Brain pericyte (primary cell): ENCODE results near the gene ZNF691.
"Not testable (repeated sequence)": the region's sequence is repeated elsewhere in the genome, so short reads cannot be mapped to it uniquely, and the experiment has no call there.

Experiments used
- DNase-seq: peaks from one replicate; pipeline ENCODE4 v3.0.0-alpha.2; 2012; ENCODE audit warnings: low read depth, low spot score

The ZNF691 gene

DNA sequence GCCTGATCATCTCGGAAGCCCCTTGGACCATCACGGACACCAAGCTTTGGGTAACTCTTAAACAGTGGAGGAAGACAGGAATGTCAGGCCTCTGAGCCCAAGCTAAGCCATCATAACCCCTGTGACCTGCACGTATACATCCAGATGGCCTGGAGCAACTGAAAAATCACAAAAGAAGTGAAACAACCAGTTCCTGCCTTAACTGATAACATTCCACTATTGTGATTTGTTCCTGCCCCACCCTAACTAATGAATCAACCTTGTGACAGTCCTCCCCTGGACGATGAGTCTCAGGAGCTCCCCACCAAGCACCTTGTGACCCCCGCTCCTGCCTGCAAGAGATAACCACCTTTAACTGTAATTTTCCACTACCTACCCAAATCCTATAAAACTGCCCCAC is 13.0 kb downstream of the ZNF691 start:
- DNase-seq, result not testable (repeated sequence)

DNA sequence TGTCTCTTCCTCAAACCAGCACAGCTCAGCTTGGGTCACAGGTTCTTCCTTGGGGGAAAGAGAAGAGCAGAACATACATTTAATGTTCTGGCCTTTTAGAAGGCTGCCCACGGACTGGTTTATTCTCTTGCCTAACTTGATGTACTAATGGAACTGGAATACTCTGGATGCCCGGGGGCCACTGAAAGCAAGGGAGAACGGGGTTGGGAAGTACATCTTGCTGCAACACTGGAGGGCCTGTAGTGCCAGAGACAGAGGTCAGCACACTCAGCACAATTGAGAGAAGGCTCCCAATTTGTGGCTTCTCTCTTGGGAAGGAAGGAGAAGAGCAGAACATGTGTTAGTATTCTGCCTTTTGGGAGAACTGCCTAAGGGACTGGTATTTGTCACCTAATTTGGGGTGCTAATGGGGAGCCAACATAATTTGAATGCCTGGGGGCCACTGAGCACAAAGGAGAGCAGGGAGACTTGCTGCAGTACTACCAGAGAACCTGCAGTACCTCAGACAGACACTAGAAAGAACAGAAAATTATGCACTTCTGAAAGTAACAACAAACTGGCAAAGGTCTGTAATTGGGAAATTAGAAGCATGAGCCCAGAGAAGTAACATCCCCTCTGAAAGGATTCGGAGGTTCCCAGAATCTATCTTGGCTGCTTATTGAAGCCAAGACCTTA is 14.1 kb downstream of the ZNF691 start:
- no peak for DNase-seq

DNA sequence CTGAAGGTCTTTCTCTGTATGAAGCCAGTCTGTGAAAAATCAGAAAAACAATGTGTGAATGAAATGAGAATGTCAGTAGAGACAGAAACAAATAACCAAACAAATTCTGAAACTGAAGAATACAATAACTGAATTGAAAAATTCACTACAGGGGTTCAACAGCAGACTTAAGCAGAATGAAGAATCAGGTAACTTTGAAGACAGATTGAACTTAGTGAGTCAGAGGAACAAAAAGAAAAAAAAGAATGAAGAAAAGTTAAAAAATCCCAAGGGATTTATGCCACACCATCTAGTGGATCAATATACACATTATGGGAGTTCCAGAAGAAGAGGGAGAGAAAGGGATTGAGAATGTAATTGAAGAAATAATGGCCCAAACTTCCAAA is 14.6 kb downstream of the ZNF691 start:
- DNase-seq, result no peak

DNA sequence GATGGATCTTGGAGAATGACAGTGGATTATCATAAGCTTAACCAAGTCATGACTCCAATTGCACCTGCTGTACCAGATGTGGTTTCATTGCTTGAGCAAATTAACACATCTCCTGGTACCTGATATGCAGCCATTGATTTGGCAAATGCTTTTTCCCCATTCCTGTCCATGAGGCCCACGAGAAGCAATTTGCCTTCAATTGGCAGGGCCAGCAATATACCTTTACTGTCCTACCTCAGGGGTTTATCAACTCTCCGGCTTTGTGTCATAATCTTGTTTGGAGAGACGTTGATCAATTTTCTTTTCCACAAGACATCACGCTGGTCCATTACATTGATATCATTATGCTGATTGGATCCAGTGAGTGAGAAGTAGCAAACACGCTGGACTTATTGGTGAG is 20.1 kb downstream of the ZNF691 start:
- no peak for DNase-seq

DNA sequence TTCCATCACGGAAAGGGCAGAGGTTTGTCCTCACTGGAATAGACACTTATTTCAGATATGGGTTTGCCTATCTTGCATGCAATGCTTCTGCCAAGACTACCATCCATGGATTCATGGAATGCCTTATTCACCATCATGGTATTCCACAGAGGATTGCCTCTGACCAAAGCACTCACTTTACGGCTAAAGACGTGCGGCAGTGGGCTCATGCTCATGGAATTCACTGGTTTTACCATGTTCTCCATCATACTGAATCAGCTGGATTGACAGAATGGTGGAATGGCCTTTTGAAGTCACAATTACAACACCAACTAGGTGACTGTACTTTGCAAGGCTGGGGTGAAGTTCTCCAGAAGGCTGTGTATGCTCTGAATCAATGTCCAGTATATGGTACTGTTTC is 22.1 kb downstream of the ZNF691 start:
- DNase-seq, result not testable (repeated sequence)

DNA sequence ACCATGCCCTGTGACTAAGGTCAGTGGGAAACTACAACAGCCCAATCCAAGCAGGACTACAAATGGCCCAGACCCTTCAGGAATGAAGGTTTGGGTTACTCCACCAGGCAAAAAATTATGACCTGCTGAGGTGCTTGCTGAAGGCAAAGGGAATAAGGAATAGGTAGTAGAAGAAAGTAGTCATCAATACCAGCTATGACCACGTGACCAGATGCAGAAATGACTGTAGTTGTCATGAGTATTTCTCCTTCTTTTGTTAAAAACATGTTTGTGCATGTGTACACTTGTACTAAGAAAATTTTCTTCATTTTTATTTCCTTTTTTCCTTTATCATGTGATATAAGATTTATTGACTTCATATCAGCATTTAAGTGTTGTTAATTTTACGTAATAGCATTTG is 22.8 kb downstream of the ZNF691 start:
- not testable (repeated sequence) for DNase-seq

DNA sequence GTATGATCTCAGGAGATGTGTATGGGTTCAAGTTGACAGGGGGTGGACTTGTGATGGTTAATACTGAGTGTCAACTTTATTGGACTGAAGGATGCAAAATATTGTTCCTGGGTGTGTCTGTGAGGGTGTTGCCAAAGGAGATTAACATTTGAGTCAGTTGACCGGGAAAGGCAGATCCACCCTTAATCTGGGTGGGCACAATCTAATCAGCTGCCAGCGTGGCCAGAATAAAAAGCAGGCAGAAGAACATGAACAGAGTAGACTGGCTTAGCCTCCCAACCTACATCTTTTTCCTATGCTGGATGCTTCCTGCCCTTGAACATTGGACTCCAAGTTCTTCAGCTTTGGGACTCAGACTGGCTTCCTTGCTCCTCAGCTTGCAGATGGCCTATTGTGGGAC is 23.3 kb downstream of the ZNF691 start:
- DNase-seq, result not testable (repeated sequence)

DNA sequence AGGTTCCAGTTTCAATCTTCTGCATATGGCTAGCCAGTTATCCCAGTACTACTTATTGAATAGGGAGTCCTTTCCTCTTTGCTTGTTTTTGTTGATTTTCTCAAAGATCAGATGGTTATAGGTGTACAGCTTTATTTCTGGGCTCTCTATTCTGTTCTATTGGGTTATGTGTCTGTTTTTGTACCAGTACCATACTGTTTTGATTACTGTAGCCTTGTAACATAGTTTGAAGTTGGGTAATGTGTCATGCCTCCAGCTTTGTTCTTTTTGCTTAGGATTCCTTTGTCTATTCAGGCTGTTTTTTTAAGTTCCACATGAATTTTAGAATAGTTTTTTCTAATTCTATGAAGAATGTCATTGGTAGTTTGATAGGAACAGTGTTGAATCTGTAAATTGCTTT is 26.7 kb downstream of the ZNF691 start:
- not testable (repeated sequence) for DNase-seq

DNA sequence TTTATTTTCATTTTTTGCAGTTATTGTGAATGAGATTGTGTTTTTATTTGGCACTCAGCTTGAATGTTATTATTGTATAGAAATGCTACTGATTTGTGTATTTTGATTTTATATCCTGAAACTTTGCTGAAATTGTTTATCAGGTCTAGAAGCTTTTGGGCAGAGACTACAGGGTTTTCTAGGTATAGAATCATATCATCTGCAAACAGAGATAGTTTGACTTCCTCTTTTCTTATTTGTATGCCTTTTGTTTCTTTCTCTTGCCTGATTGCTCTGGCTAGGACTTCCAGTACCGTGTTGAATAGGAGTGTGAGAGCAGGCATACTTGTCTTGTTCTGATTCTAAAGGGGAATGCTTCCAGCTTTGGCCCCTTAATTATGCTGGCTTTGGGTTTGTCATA is 27.3 kb downstream of the ZNF691 start:
- DNase-seq, result no peak

DNA sequence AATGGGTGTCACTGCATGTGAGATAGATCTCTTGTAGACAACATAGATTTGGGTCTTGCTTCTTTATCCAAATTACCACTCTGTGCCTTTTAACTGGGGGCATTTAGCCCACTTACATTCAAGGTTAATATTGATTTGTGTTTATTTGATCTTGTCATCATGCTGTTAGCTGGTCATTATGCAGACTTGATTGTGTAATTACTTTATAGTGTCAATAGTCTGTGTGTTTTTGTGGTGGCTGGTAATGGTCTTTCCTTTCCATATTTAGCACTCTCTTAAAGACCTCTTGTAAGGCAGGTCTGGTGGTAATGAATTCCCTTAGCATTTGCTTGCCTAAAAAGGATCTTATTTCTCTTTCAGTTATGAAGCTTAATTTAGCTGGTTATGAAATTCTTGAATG is 29.6 kb downstream of the ZNF691 start:
- DNase-seq, result no peak

DNA sequence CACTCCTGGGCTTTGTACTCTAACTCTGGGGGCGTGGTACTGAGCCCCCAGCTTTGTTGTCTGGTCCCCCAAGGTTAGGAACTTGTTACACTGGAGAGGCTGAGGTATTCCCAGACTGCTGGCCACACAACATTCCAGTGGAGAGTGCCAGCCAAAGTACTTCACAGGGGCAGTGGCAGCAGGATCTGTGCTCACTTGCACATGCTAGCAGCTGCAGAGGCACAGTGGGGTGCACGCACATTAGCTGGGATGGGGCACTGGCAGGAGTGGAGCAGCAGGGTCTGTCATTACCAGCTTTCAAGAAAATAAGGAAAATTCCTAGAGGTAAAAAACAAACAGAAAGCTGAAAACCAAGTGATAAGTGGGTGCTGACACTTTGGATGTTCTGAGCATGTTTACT is 31.0 kb downstream of the ZNF691 start:
- no peak for DNase-seq

DNA sequence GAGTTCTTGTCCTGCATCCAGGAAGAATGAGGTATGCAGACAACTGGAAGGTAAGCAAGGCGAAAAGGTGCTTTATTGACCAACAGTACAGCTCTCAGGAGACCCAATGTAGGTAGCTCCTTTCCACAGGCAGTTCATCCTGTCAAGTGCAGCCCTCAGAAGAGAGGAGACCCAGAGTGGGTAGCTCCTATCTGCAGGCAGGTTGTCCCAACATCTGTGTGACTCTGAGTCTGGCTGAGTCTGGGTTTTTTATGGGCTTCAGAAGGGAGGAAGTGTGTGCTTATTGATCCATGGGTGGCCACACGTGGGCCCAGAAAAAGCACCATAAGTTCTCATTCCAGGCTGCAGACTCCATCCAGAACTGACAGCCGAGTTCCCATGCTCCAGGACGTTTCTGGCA is 34.0 kb downstream of the ZNF691 start:
- no peak for DNase-seq

DNA sequence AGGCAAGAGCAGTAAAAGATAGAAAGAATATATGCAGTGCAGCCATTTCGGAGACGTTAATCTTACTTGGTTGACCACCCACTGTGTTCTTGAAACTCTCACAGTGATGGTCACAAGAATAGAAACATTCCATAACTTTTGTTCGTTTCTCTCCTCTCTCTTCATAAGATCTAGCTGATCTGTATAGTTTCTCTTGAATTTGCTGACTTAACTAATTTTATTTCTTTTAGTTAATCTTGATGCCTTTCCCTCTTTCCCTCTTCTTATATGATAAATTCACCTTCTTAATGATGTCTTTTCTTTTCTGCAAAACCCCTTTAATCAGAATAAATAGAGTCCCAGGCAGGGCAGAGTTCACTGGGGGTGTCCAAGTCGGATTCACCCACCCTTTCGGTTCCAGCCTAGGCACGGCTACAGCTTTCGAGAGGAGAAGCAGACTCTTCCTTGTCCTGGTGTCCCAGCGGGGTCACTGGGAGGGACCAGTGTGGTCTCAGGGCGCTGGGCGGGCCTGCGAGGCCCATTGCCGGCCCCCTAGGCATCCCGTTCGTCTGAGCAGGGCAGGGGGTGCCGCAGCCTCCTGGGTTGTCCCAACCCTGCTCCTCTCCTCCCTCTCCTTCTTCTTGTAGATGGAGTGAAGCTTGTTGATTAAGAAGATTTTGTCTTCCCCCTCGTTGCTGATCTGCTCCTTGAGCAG is 39.8 kb downstream of the ZNF691 start:
- DNase-seq, result no peak

DNA sequence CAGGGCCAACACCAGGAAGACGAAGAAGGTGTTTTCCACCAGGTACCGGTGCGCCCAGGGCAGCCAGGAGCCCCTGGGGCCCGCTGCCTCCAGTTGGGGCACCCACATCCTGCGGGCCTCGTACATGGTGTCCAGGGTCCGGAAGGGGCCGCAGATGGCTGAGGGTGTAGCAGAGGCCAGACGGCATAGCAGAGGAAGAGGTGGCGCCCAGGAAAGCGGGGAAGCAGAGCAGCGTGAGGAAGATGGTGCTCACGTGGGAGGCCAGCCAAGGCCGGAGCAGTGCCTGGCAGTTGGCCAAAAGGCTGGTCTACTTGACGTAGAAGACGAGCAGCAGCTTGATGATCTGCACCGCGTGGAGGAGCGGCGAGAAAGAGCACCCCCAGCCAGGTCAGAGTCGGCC is 40.4 kb downstream of the ZNF691 start:
- no peak for DNase-seq

DNA sequence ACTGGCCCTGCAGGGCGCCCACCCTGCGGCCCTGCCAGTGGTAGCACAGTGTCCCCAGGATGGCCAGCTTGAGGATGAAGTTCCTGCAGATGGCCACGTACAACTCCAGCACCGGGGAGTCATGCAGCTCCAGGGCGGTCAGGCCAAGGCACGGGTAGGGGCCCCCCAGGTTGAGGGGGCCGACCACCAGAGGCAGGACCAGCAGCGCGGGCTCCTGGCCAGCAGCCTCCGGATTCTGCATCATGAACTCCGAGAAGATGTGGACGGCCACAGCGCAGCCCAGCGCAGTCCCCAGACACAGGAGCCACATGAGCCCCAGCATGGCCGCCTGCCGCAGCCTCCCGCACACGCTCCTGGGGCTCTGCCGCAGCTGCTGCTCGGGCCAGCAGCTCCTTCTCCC is 41.0 kb downstream of the ZNF691 start:
- DNase-seq, result no peak

DNA sequence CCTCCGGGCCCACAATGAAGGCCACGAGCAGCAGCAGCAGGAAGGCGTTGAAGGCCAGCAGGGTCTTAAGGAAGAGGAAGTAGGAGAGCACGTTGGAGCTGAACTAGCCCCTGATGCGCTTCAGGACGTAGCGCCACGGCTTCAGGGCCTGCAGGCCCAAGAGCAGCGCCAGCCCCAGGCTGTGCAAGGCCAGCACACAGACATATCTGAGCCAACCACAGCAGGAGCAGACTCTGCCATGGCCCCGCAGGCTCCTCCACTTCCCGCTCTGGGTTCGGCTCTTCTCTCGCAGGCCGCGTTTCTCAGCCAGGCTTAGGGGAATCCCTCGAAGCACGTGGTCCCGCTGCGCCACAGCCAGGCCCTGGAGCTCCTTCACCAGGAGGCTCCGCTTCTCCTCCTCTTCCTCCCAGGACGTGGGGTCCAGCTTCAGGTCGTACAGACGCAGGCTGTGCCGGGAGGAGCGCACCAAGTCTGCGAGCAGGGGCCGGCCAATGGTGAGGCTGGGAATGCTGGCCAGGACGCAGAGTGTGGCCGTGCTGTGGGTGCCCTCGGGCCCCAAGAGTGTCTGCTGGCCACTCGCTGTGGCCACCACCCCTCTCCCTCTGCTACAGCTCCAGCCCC is 41.7 kb downstream of the ZNF691 start:
- DNase-seq, result no peak

DNA sequence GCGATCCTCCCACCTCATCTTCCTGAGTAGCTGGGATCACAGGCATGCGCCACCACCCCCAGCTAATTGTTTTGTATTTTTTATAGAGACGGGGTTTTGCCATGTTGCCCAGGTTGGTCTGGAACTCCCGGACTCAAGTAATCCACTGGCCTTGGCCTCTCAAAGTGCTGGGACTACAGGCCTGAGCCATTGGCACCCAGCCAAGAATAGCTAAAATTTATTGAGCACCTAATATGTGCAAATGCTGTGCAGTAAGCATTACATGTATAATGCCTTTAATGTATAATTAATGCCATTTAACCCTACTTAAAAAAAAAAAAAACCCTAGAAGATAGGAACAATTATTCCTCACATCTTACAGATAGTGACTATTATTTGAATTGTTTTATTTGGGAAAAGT is 42.9 kb downstream of the ZNF691 start:
- no peak for DNase-seq

DNA sequence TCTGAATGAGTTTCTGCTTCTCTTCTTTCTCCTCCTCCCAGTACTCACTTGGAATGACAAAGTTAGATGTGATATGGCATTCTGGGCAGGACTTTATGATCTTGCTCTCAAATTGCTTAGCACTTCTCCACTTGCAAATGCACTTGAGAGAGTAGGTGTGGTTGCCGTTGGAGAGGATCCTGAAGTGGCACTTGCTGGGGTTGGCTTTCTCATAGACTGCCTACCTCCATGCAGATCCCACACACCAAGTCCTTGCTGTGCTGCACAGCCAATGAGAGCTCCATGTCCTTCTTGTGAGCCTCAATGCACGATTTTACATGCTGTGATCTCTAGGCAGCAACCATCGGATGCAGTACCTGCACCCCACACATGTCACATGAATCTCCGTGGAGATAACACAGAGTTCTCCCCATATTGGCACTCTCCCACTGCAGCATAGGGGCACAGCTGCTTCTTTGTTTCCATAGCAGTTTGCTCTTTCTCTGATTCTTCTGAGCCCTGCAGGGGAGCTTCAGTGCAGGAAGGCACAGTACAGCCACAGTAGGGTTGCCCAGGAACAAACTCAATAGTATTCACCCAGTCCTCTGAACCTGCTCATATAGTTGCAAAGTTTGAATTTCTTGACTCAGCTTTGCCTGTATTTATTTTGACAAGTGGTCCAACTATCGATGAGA is 45.2 kb downstream of the ZNF691 start:
- no peak for DNase-seq

DNA sequence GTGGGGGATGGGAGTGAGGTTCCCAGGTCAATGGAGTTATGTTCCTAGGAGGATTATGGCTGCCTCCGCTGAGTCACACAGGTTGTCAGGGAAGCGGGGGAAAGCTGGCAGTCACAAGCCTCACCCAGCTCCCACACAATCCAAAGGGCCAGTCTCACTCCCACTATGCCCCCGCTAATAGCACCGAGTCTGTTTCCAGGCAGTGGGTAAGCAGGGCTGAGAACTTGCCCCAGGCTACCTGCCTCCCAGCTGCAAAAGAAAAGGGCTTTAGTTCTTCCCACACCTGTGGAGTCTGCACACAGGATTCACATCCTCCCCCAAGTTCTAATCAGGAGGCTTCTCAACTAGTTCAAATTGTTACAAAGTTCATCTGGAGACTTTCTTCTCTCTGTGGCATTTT is 53.5 kb downstream of the ZNF691 start:
- not testable (repeated sequence) for DNase-seq
